ENCODE data around the gene OR10X1.

Gene OR10X1

GRCh38 chr1:158579733-158580132 is at the start of gene OR10X1:
Gene OR10X1 (minus strand): TSS chr1:158579899. CDS start chr1:158579899, 0 bp downstream.
- no peak for DNase-seq

- DNase-seq, result no peak
Observed at GRCh38 chr1:158613764-158614163, 34.1 kb upstream of the OR10X1 start.

GRCh38 chr1:158611916-158612315 is 32.2 kb upstream of the OR10X1 start:
- no peak for DNase-seq

- DNase-seq, result no peak
Observed at GRCh38 chr1:158607296-158607695, 27.6 kb upstream of the OR10X1 start.

- DNase-seq, result no peak
Observed at GRCh38 chr1:158604968-158605367, 25.3 kb upstream of the OR10X1 start, which contains the start of gene OR10Z1. Gene OR10Z1 (plus strand): TSS chr1:158605268. CDS start chr1:158606439, 1,171 bp downstream.

- no peak for DNase-seq
Observed at GRCh38 chr1:158600735-158601134, 21.0 kb upstream of the OR10X1 start.

- no peak for DNase-seq
Observed at GRCh38 chr1:158586942-158587341, 7.2 kb upstream of the OR10X1 start.

- no peak for DNase-seq
Observed at GRCh38 chr1:158583962-158584361, 4.3 kb upstream of the OR10X1 start.

GRCh38 chr1:158577561-158577960 is 2.1 kb downstream of the OR10X1 start:
- no peak for DNase-seq

- no peak for DNase-seq
Observed at GRCh38 chr1:158572226-158572625, 7.5 kb downstream of the OR10X1 start.

- no peak for DNase-seq
Observed at GRCh38 chr1:158570480-158570879, 9.2 kb downstream of the OR10X1 start, which contains the start of gene OR6P1. Gene OR6P1 (minus strand): TSS chr1:158570580. CDS start chr1:158563604, 6,976 bp downstream.

- DNase-seq, result no peak
Observed at GRCh38 chr1:158564608-158565007, 15.1 kb downstream of the OR10X1 start.

GRCh38 chr1:158563853-158564252 is 15.8 kb downstream of the OR10X1 start:
- DNase-seq, result no peak

GRCh38 chr1:158559696-158560095 is 20.0 kb downstream of the OR10X1 start:
- no peak for DNase-seq

- no peak for DNase-seq
Observed at GRCh38 chr1:158554352-158554751, 25.3 kb downstream of the OR10X1 start, which contains the start of gene OR6Y1. Gene OR6Y1 (minus strand): TSS chr1:158554405. CDS start chr1:158548105, 6,300 bp downstream.

- no peak for DNase-seq
Observed at GRCh38 chr1:158552296-158552695, 27.4 kb downstream of the OR10X1 start.

- DNase-seq, result no peak
Observed at GRCh38 chr1:158547533-158547932, 32.2 kb downstream of the OR10X1 start.

- DNase-seq, result no peak
Observed at GRCh38 chr1:158537609-158538008, 42.1 kb downstream of the OR10X1 start.

GRCh38 chr1:158534496-158534895 is 45.2 kb downstream of the OR10X1 start:
- no peak for DNase-seq

Data from CD4-positive, alpha-beta T cell treated with Interleukin-6 for 4 hours (primary cell).